HG03469 (cell line): ENCODE data around the gene GGA3.
"Not testable (repeated sequence)": the region's sequence is repeated elsewhere in the genome, so short reads cannot be mapped to it uniquely, and the experiment has no call there.

Experiments
- ATAC-seq: cut with Tn5 transposase; IDR thresholded peaks from one replicate; pipeline ENCODE4 v1.9.1; 2021; ENCODE audit warnings: mild to moderate bottlenecking, moderate library complexity, moderate number of reproducible peaks; ENCODE audit not compliant: unreplicated experiment

GGA3 gene, protein sequence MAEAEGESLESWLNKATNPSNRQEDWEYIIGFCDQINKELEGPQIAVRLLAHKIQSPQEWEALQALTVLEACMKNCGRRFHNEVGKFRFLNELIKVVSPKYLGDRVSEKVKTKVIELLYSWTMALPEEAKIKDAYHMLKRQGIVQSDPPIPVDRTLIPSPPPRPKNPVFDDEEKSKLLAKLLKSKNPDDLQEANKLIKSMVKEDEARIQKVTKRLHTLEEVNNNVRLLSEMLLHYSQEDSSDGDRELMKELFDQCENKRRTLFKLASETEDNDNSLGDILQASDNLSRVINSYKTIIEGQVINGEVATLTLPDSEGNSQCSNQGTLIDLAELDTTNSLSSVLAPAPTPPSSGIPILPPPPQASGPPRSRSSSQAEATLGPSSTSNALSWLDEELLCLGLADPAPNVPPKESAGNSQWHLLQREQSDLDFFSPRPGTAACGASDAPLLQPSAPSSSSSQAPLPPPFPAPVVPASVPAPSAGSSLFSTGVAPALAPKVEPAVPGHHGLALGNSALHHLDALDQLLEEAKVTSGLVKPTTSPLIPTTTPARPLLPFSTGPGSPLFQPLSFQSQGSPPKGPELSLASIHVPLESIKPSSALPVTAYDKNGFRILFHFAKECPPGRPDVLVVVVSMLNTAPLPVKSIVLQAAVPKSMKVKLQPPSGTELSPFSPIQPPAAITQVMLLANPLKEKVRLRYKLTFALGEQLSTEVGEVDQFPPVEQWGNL

DNA sequence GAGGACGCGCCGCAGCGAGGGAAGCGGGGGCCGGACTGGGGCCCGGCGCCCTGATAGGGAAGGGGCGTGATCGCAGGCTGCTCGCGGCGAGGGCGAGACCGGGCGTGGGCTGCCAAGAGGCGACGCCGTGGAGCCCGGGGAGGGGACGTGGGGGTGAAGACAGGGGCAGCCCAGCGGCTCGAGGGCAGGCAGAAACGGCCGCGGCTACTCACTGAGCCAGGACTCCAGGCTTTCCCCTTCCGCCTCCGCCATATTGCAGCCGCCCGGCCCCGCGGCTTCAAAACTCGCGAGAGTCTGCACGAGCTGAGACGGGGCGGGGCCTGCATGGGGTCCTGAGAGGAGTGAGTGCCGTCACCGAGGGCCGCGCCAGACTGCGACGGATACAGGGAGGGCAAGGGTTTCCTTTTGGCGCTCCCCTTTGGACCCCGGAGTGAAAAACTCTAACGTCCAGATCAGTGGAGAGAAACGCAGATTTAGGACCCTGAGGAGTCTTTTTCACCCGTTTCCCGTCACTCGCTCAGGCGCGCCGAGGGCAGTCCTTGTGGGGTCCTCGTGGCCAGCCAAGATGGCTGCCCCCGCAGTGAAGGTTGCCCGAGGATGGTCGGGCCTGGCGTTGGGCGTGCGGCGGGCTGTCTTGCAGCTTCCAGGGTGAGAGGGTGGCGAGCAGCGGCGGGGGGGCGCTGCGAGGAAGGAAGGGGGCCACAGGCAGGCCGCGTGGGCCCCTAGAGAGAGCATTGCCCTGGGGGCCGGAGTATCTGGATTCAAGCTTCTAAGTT, at the start of gene GGA3, which contains the start of gene MRPS7:
TSS of gene GGA3 (minus strand) at position 271 of the 776 bp plus-strand sequence. CDS start at position 252, 19 bp downstream.
TSS of gene MRPS7 (plus strand) at position 544 of the 776 bp plus-strand sequence. CDS start at position 566, 22 bp downstream.
- peak; percentile 71 for ATAC-seq

DNA sequence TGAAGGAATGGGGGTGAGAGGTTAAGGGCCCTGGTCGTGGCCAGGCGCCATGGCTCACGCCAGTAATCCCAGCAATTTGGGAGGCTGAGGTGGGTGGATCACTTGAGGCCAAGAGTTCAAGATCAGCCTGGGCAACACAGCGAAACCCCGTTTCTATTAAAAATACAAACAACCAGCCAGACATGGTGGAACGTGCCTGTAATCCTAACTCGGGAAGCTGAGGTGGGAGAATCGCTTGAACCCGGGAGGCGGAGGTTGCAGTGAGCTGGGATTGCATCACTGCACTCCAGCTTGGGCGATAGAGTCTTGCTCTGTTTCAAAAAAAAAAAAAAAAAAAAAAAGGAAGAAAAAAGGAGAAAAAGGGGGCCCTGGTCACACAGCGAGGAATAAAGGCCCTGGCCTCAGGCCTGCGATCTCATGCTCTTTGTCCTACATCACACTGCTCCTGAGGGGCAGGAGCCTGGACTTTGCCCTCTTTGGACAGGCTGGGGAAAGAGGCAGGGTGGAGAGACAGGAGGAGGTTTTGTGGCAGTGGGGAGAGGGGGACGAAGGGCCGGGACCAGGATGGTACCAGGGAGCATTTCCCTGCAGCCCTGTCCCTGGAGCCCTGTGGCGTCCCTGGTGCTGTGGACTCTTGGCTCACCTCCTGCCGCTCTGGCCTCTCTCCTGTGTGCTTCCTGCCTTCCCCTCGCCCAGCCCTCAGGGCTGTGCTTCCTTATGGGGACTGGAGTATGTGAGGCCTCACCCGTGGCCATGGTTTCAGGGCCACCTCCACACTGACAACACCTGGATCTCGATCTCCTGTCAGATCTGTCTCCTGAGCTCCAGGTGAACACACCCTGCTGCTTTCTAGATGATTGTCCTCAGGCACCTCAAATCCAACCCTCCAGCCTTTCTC, 47.6 kb upstream of the GGA3 start:
- ATAC-seq = no peak

DNA sequence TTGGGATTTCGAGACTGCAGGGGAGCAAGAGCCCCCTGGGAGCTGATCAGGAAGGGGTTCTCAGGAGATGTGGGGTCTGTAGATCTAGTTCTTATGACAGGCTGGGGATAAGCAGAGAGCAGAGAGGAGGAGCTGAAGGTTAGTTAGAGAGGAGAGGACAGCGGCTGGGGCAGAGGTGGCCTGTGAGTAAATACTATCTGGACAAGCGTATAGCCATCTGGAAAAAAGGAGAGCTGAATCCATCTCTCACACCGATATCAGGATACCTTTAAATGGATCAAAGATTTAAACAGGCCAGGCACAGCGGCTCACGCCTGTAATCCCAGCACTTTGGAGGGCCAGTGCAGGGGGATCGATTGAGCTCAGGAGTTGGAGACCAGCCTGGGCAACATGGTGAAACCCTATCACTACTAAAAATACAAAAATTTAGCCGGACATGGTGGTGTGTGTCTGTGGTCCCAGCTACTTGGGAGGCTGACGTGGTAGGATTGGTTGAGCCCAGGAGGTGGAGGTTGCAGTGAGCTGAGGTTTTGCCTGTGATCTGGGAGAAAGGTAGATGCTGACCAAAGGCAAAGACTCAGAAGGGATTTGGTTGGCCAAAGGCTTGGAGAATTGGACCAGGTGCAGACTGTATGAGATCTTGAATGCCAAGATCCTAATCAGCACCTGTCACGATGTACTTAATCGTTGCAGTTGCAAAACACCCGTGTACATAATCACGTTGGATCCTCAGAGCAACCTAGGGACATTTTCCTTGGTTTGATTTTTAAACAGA, 46.7 kb upstream of the GGA3 start:
- no peak for ATAC-seq

DNA sequence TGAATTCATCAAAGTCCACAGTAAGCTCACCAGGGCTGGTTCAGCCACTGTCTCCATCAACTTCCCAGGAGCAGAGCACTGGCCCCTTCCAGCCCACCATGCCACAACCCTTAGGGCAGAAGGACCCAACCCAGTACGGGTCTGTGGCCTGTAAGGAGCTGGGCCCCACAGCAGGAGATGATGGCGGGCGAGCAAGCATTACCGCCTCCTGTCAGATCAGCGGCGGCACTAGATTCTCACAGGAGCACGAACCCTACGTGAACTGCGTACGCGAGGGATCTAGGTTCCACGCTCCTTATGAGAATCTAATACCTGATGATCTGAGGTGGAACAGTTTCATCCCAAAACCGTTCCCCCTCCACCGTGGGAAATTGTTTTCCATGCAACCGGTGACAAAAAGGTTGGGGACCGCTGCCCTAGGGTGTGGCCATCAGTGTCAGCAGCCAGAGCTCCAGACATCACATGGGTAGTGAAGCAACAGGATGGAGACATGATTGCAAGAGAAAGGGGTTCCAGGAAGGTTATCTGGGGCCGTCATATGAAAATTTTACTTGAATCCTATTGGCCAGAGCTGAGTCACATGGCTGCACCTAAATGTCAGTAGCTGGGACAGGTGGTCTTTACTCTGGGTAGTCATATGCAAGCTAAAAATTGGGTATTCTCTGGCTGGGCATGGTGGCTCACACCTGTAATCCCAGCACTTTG, 40.2 kb upstream of the GGA3 start:
- no peak for ATAC-seq

DNA sequence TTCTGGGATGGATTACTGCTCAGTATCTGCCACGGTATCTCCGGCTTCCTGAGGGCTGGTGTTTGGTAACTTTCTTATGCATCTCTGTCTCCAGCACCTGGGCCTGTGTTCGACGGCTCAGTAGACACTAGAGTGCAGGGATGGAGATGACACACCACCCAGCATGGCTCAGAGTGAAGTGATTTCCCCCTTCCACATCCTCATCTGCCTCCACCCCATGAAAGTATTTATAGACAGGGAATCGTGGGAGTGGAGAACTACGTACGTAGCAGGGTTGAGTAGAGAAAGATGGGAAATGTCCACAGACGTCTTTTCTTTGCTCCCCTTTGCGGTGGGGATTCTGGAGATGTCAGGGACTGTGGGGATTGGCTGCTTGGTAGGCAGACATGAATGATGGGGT, 39.6 kb upstream of the GGA3 start:
- no peak for ATAC-seq

DNA sequence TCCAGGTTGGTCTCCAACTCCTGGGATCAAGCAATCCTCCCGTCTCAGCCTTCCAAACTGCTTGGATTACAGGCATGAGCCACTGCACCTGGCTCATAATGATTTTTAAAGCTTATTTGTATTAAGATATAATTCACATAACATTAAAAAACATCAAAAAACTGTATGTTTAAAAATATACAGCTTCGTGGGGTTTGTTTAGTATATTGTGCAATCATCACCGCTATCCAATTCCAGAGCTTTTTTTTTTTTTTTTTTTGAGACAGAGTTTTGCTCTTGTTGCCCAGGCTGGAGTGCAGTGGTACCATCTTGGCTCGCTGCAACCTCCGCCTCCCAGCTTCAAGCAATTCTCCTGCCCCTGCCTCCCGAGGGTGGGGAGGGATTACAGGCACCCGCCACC, 38.9 kb upstream of the GGA3 start:
- no peak for ATAC-seq

DNA sequence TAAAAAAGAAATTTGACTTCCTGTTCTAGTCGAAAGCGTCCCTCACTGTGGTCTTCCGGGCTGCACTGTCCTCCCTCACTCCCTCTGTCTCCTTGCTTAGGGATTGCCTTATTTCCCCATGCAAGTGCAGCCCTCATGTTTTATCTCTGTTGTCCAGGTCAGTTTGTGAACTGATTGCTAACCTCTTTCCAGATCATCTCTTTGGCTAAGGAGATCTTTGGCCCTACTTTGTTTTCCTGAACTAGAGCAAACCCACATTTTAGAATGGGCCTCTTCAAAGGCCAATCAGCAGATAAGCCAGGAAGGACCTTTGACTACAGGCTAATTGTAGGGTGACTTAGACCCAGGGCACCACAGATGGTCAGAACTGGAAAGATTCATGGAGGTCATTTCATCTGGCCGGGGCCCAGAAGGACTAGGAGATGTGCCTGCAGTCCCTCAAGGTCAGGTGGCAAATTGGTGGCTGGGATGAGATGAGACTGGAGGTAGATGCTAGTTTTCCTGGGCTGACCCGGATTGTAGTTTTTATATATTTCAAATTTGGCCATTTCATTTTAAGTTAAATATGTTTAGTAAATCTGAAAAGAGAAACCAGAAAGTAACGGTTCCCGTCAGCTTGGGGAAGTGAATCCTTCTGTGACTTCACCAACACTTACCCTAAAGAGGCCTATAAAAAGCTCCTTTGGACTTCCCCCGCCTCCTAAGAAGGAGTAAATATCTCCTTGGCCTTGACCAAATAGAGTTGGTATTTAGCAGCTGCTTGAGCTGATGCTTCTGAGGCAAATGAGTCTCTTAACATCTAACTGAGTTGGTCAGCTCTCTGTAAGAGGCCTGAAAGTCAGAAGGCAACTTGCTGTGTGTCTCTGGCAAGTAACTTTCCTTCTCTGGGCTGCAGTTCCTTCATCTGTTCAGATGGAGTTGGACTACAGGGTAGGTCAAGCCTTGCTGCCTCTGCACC, 34.1 kb upstream of the GGA3 start:
- peak; percentile 40 for ATAC-seq

DNA sequence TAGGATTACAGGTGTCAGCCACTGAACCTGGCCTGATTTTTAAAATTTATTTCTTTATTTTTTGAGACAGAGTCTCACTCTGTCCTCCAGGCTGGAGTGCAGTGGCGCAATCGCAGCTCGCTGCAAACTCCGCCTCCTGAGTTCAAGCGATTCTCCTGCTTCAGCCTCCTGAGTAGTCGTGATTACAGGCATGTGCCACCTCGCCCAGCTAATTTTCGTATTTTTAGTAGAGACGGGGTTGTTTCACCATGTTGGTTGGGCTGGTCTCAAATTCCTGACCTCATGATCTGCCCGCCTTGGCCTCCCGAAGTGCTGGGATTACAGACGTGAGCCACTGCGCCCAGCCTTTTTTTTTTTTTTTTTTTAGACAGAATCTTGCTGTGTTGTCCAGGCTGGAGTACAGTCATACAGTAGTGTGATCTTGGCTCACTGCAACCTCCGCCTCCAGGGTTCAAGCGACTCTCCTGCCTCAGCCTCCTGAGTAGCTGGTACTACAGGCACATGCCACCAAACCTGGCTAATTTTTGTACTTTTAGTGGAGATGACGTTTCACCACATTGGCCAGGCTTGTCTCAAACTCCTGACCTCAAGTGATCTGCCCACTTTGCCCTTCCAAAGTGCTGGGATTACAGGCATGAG, 31.5 kb upstream of the GGA3 start:
- ATAC-seq = not testable (repeated sequence)

DNA sequence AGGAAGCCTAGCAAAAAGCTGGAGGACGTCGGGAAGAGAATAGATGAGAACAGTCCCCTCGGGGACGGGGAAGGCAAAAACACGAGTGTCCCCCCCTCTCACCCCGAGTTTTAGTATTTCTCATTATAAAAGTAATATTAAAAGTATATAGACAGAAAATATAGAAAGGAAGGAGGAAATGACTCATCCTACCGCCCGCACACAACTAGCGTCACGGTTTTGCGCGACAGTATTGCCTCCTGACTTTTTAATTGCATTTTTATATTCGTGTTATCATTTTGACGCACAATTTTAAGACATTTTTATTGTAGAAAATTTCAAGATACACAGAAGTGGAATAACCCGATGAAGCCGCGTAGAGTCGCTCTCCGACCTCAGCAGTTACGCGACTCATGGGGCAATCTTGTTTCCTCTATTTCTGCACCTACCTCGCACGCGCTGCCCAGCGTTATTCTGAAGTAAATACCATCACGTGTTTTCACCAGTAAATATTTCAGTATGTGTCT, 28.5 kb upstream of the GGA3 start:
- no peak for ATAC-seq

DNA sequence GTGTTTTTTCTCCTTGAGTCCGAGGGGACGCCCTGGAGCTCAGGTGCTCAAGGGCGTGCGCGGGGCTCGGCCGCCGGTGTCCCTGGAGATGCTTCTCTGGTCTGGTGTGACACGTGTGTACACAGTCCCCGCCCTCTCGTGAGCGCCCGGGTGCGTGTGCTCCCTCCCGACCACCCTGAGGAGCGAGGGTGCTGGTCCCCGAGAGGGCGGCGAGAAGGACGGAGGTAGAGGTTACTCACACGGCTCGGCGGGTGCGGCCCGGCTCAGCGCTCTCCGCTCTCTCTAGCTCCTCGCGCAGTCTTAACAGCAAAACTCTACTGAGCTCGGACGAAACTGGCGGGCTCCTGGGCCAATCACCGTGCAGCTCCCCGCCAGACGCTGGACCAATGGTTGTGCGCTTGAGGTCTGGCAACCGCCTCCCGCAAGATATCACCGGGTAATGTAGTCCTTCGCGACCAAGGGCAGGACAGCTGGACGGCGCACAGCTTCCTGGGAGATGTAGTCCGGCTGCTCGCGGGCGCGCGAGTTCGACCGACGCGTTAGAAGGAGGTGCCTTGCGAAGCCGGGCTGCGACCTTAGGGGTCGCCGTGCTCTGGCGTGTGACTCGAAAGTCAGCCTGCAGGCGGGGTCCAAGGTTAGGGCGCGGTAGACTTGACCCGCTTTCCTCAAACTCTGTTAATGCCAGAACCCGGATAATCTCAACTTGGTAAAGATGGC, 27.9 kb upstream of the GGA3 start, which contains the start of gene SLC25A19:
TSS of gene SLC25A19 (minus strand) at position 319 of the 717 bp plus-strand sequence. CDS start 2,669 bp downstream, outside the sequence.
- peak; percentile 80 for ATAC-seq

DNA sequence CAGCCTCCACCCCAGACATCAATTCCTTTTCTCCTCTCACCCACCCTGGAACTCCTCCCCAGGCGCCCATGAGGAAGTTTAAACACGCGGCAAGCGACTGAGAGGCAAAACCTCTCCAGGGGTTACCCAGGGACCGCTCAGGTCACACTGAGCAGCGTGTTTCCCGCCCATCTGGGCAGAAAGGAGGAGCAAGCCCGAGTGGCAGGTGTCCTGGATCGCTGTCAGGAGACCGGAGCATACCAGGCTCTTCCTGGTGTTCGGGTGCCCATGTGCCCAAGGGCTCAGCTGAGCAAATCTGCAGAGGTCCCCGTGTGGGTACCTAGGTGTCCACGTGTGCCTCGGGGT, 27.3 kb upstream of the GGA3 start:
- peak; percentile 11 for ATAC-seq

DNA sequence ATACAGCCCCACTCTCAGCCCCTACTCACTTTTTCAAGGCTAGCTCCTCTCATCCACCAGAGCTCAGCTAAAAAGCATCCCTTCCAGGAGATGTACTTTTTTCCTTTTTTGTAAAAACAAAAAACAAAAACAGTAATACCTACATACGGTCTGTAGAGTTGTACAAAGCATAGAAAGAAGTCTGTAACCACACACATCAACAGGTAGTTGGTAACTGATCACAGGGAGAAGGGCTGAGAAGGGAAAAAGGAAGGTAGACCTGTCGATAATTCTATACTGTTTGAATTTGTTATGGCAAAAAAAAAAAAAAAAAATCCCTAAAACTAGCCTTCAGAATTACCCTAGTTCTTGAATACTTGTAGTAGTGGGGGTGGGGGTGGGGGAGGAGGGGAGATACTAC, 27.0 kb upstream of the GGA3 start:
- no peak for ATAC-seq

DNA sequence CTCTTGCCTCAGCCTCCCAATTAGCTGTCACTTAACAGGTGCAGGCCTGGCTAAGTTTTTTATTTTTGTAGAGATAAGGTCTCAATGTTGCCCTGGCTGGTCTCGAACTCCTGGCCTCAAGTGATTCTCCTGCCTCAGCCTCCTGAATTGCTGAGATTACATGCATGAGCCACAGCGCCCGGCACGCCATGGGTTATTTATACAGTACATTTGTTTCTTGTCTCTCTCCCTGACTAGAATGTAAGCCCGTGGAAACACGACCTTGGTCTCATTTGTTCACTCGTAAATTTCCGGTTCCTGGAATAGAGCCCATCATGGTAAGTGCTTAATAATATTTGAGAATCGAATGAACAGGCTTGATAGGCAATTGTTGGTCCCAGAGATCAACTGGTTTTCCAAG, 25.8 kb upstream of the GGA3 start:
- no peak for ATAC-seq

DNA sequence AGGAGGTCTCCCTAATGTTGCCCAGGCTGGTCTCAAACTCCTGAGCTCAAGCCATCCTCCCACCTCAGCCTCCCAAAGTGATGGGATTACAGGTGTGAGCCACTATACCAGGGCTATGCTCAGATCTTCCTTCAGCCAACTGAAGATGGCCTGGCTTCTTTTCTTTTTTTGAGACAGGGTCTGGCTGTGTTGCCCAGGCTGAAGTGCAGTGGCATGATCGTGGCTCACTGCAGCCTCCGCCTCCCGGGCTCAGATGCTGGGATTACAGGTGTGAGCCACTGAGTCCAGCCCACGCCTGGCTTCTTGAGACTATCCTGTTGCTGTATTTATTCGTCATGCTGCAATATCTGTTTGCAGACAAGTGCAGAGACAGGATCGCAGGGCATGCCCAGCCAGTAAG, 23.7 kb upstream of the GGA3 start:
- no peak for ATAC-seq

DNA sequence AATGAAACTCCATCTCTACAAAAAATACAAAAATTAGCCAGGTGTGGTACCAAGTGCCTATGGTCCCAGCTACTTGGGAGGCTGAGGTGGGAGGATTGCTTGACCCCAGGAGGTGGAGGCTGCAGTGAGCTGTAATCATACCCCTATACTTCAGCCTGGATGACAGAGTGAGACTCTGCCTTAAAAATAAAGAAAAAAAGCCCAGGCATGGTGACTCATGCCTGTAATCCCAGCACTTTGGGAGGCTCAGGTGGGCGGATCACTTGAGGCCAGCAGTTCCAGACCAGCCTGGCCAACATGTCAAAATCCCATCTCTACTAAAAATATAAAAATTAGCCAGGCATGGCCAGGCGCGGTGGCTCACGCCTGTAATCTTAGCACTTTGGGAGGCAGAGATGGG, 18.8 kb upstream of the GGA3 start:
- ATAC-seq = not testable (repeated sequence)

DNA sequence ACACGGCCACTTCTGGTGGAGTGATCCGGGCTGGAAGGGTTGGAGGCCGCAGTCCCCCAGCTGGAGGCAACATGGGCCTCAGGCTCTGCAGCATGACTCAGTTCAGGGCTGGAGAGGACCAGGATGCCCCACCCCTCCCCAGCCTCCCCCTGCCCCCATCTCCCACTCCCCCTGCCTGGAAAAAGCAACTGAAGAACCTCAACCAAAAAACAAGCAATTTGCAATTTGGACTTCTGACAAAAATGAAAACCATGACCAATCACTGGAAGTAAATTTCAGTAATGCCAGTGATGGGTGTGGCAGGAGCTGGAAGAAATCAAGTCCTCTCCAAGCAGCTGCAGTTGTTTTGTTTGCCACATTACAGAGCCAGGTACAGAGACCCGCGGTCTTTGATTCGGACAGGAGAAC, 16.3 kb upstream of the GGA3 start:
- ATAC-seq = no peak
